K562 treated with DMSO at 1 percent for 12 hours (cell line): ENCODE results near the gene ARHGAP25. TPM values are rescaled to one million over a fixed set of nuclear protein-coding genes. Genes with fewer than 3 reads are reported as not detected.

Source experiments
- total RNA-seq: library from RNA; unstranded; fragments of 300-600 nt; gene quantifications from 2 replicates; pipeline ENCODE4 v1.2.3, GENCODE V29; 2022; ENCODE audit not compliant: insufficient read depth

The ARHGAP25 gene, protein sequence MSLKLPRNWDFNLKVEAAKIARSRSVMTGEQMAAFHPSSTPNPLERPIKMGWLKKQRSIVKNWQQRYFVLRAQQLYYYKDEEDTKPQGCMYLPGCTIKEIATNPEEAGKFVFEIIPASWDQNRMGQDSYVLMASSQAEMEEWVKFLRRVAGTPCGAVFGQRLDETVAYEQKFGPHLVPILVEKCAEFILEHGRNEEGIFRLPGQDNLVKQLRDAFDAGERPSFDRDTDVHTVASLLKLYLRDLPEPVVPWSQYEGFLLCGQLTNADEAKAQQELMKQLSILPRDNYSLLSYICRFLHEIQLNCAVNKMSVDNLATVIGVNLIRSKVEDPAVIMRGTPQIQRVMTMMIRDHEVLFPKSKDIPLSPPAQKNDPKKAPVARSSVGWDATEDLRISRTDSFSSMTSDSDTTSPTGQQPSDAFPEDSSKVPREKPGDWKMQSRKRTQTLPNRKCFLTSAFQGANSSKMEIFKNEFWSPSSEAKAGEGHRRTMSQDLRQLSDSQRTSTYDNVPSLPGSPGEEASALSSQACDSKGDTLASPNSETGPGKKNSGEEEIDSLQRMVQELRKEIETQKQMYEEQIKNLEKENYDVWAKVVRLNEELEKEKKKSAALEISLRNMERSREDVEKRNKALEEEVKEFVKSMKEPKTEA
- 11.5 and 21.2 TPM in 2 replicates for total RNA-seq

GRCh38 chr2:68734688-68735525 is at the start of gene ARHGAP25:
Gene ARHGAP25 (plus strand): TSS chr2:68734811. CDS start chr2:68735200, 389 bp downstream.

DNA sequence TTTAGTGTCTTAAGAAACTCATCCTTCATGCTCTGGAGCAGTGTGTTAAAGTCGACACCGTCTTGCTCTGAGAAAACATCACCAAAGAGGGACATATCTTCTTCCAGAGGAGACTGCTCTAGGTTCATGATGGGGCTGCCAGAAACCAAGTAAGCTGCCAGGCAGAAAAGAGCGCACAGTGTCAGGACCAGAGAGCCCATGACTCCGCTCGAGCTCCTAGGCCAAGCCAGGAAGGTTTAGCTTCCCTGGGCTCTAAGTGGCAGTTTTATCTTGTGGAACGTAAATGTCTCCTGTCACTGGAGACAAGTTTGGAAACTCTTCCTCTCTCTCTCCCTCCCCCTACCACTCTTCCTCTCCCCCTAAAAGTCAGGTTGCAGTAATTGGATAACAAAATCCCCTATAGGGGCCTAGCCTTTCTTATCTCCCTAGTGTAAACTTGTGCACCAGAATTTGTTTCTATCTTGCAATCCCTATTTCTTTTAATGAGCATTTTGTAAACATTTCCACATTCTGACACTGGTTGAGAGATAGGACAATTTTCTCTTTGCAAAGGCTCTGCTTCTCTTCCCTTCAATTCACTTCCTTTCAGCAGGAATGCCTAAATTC is 136.7 kb downstream of the ARHGAP25 start, which contains the start of gene BMP10:
Gene BMP10 (minus strand): TSS at position 239 of the 606 bp plus-strand sequence. CDS start 39 bp downstream, at position 200.

Other genes with a start within 250 kb of the ARHGAP25 start
- gene PROKR1, start 91.2 kb upstream of the ARHGAP25 start, total RNA-seq: 0.18 and 0.36 TPM in 2 replicates
- 0.58 and 0.75 TPM in 2 replicates for gene BMP10, start 136.6 kb downstream of the ARHGAP25 start, total RNA-seq
- gene GKN2, start 218.1 kb downstream of the ARHGAP25 start, total RNA-seq: not detected in 2 replicates
- not detected in 2 replicates for gene GKN1, start 239.8 kb downstream of the ARHGAP25 start, total RNA-seq